HG03025 (cell line): ENCODE data around the gene ELOVL2.
"Not testable (repeated sequence)": the region's sequence is repeated elsewhere in the genome, so short reads cannot be mapped to it uniquely, and the experiment has no call there.

Source experiments
- ATAC-seq: cut with Tn5 transposase; IDR thresholded peaks from one replicate; pipeline ENCODE4 v1.9.1; 2021; ENCODE audit warnings: mild to moderate bottlenecking, moderate library complexity; ENCODE audit not compliant: unreplicated experiment, low FRiP score

Gene ELOVL2

DNA sequence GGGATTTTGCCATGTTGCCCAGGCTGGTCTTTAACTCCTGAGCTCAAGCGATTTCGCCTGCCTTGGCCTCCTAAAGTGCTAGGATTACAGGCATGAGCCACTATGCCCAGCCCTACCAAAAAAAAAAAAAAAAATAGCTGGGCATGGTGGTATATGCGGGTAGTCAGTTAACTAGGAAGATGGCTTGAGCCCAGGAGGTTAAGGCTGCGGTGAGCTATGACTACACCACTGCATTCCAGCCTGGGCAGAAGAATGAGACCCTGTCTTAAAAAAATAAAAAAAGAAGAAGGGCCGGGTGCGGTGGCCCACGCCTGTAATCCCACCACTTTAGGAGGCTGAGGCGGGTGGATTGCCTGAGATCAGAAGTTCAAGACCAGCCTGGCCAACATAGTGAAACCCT is 50.2 kb downstream of the ELOVL2 start:
- no peak for ATAC-seq

DNA sequence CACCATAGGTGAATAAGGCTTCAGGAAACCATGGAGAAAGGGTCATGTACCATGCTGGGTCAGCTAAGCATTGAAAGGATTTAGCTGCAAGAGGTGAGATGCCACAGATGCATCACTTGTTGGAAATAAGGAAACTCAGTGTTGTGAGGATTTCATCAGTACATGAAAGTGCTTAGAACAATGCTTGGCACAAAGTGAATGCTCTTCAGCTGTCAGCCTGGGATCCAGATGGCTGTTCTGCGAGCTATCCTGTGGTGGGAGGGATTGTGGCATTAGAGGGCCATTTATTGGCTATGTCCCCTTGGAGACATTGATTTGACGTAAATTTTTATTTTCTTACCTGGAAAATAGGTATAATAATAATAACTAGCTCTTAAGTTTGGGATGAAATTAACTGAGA is 53.0 kb downstream of the ELOVL2 start:
- ATAC-seq, result no peak

DNA sequence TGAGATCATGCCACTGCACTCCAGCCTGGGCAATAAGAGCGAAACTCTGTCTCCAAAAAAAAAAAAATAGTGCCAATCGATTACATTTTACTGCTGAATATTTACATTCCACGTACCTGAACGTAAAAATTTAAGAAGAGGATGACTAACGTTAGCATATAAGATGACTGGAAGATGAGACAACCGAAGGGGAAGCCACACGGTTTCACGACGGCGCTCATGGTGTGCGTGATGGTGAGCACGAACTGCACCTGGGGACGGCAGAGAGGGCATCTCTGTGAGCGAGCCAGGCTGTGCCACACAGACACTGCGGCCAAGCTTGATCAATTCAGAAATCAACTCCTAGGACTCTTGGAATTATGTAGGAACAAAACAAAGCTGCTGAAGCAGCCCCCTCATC is 54.5 kb downstream of the ELOVL2 start:
- no peak for ATAC-seq

DNA sequence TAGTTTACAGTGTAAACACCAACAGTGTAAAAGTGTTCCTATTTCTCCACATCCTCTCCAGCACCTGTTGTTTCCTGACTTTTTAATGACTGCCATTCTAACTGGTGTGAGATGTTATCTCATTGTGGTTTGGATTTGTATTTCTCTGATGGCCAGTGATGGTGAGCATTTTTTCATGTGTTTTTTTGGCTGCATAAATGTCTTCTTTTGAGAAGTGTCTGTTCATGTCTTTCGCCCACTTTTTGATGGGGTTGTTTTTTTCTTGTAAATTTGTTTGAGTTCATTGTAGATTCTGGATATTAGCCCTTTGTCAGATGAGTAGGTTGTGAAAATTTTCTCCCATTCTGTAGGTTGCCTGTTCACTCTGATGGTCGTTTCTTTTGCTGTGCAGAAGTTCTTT is 59.1 kb downstream of the ELOVL2 start:
- ATAC-seq, result not testable (repeated sequence)

DNA sequence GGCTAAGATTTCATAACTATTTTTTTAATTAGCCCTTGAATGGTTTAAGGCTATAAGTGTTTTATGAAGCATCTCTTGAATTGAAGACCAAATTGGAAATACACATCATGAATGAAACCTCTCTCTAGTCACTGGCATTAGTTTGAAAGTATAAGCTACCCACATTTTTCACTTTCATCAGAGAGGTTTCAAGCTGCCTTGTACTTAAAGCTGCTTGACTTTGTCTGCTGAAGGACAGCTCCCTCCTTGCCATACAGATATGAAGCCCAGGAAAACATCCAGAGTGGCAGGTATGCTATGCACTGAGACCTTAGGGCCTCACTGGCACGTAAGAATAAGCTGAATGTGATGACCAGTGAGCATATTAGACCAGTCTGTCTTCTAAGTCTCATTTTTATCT is 62.7 kb downstream of the ELOVL2 start:
- ATAC-seq, result no peak

DNA sequence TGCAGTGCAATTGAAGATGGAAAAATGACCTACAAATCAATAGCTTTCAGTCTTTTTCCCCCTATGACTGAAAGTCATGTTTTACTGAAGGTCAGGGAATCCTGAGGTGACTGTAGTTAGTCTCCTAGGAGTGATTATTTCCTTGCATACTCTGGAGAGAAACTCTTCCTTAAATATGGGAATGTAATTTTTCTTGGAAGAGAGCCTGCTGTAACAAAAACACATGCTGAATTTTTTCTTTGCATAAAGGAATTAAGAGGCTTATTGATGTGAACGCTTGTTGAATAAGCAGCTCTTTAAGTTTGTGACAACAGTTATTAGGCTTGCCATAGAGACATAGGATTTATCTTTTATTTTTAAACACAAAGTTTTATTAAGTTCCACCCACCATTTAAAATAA is 64.5 kb downstream of the ELOVL2 start:
- ATAC-seq, result no peak

DNA sequence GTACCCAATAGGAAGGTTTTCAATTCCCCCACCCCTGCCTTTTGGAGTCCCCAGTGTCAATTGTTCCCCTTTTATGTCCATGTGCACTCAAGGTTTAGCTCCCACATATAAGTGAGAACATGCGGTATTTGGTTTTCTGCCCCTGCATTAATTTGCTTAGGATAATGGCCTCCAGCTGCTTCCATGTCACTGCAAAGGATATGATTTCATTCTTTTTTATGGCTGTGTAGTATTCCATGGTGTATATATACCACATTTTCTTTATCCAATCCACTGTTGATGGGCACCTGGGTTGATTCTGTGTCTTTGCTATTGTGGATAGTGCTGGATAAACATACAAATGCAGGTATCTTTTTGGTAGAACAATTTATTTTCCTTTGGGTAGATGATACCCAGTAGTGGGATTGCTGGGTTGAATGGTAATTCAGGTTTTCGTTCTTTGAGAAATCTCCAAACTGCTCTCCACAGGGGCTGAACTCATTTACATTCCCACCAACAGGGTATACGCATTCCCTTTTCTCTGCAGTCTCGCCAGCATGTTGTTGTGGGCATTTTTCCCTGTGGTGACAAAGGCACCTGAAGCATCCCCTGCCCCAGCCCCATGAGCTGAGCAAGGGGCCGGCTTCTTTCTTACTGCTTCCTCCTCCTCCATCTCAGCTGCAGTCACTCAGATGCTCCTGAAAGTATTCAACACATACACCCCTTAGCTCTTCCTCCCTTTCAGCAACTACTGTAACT is 66.7 kb downstream of the ELOVL2 start:
- no peak for ATAC-seq

DNA sequence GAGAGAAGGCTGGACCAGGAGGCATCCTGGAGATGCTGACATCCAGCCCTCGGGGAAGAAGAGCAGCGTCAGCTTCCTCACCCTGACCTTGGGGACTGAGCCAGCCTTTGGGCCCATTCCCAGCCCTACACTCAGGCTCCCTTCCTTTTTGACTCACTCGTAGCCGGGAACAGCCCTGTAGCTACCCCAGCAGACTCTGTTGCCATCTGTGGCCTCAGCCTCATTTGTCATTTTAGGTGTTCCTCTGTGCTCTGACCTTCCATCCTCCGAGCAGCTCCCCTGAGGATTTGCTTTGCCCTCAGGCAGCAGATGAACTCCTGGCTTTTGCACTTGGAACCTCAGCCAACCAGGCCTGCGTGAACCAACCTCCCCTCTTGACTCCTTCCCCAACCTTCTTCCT is 67.5 kb downstream of the ELOVL2 start:
- no peak for ATAC-seq

DNA sequence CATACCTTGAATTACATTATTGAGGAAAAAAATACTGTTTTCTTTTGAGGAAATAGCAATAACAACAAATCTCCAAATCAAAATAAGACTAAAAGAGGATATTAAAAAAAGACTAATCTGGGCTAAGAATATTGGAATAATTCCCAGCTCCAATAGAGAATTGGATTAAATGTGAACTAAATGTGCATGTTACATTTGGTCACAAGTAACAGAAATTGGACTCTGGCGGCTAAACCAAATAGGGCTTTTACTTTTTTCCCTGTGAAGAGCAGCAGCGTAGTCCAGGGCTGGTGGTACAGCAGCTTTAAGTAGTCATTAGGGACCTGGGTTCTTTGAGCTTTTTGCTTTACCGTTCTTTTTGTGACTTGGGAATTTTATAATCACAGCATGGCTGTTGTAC is 71.9 kb downstream of the ELOVL2 start:
- no peak for ATAC-seq

DNA sequence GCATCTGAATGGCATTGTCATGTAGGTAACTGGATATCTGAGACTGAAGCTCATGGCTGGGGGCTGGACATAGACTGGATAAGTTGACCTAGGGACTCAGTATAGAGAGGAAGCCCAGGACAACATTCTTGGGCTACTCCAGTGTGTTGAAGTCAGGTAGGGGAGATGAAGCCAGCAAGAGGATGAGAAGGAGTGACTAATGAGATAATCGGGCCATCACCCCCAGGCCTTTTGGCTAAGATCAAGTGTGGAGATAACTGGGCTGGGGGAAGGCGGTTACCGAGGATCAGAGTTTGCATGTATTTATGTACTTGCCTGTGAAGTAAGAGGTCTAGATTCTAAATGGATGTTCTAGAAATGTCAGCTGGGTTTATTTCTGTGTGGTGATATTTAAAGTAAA is 73.4 kb downstream of the ELOVL2 start:
- ATAC-seq, result no peak

DNA sequence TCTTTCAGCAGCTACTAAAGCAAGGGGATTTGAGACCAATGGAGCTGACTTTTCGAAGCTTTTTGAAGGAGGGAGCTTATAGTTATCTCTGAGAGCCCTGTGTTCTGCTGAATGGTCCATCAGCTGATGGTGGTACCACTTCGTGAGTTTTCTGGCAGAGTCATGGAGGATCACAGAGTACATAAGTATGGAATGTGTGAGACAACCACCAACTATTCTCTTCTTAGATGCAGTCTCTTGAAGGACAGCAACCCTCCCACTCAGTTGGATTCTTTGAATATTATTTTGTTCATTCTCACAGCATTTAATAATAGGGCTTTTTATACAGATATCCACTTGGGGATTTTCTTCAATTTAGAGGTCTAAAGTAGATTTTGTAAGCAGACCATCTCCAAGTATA is 75.3 kb downstream of the ELOVL2 start:
- ATAC-seq, result no peak

DNA sequence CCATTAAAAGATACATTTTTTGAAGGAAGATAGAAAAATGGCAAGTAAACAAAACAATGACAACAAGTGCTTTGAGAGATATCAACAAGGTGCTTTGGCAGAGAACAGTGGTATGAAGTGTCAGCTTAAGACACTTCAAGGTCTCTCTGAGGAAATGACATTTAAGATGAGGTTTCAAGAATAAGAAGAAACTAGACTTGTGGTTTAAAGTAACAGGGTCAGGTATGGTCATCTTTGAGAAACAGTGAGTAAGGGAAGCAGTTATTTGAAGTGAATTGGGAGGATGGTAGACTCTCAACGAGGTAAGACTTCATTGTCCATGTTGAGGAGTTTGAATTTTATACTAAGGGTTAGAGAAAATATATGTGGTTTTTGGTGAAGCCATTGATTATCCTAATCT is 79.4 kb downstream of the ELOVL2 start:
- ATAC-seq, result peak; percentile 79

DNA sequence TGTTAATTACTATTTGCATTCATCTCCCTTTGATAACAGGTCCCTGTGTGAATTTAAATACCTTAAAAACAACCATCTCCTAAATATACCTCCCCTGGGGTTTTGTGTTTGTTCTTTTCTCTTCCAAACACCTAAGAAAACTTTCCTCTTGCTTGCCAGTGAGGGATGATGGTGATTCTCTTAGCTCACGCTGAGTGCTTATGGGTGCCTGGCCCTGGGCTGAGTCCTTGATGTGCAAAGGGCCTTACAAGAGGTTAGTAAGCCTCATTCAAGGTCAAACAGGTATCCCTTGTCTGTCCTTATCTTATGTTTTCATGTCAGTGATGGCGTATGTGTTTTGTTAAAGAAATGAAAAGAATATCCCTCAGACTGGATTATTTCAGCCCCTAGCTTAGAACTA is 81.0 kb downstream of the ELOVL2 start:
- no peak for ATAC-seq

DNA sequence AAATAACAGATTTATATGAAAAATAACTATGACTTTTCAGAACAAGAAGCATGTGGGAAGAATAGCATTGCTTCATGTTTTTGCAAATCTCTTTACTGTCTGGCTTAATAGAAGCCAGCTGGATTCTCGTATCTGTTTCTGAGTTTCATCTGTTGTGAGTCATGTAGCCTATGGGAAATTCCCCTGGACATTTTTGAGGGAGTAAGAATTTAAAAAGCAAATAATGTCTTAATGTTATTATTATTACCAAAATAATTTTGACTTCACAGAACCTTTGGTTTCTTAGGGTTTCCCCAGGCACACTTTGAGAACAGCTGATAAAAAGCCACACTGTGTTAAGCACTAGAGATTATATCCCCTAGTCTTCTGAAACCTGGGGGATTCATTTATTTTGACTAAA is 81.4 kb downstream of the ELOVL2 start:
- no peak for ATAC-seq

DNA sequence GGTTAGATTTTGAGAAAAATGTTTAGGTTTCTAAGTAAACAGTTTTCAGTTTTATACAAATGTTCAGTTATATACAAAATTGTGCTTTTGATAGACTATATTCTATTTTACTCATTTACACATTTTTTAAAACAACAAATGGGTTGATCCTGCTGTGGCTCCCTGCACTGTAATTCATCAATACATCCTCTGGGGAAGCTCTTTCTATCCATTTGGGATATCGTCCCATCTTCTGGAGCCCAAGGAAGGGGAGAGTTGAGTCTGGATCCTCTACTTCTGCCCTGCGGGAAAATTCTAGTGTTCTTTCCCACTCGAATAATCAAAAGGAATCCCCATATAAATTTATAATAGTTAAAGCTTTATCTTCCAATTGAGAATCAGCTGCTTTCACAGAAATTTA is 82.3 kb downstream of the ELOVL2 start:
- no peak for ATAC-seq

DNA sequence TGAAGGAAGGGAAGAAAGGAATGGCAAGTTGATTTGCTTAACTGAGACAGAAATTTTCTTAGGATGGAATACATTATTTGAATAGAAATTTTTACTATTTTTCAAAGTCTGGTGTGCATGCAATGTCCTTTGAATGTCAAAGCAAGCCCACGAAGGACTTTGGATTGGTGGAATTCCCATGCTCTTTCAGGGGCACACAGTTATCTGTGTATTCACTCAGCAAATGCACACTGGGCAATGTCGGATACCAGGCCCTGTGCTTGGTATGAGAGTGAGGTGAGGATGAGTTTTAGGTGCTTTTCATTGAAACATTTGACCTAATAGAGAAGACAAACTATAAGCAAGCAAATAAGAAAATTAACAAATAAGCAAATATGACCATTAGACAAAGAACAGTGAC is 83.9 kb downstream of the ELOVL2 start:
- ATAC-seq, result no peak

DNA sequence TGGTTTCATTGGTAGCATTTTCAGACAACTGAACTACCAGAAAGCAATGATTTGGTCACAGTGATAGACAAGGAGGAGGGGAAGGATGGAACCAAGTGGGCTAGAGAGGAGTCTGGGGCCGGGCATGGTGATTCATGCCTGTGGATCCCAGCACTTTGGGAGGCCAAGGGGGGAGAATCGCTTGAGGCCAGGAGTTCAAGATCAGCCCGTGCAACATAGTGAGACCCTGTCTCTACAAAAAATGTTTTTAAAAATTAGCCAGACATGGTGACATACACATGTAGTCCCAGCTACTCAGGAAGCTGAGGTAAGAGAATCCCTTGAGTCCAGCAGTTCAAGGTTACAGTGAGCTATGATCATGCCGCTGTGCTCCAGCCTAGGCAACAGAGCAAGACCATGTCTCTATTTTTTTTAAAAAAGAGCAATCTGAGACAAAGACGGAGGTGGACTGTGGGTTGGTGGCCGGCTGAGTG is 86.7 kb downstream of the ELOVL2 start:
- no peak for ATAC-seq

DNA sequence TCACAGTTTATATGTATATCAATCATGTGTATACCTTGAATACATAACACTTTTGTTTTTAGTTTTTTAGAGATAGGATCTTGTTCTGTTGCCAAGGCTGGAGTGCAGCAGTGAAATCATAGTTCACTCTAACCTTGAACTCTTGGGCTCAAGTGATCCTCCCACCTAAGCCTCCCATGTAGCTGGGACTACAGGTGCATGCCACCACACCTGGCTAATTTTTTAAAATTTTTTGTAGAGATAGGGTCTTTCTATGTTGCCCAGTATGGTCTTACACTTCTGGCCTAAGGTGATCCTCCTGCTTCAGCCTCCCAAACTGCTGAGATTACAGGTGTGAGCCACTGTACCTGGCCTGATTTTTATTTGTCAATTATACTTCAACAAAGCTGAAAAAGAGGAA is 87.3 kb downstream of the ELOVL2 start:
- no peak for ATAC-seq

DNA sequence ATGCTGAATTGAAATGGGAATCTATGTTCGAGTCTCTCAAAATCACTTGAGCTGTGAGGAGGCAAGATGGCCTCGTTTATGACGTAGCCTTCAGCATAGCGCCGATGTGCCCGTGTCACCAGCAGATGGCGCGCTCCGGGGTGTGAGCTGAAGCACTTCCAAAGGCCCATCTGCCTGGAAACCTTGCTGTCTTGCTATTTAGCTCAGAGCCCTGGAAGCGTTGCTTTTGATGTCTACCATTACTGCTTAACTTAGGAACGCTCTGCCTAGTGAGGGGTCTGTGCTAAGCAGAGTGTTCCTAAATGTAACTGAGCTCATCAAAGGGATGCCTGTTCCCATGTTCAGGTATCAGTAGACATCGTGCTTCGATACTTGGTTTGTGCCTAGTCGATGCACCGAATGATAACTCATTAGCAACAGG is 89.5 kb downstream of the ELOVL2 start:
- ATAC-seq, result peak; percentile 88

DNA sequence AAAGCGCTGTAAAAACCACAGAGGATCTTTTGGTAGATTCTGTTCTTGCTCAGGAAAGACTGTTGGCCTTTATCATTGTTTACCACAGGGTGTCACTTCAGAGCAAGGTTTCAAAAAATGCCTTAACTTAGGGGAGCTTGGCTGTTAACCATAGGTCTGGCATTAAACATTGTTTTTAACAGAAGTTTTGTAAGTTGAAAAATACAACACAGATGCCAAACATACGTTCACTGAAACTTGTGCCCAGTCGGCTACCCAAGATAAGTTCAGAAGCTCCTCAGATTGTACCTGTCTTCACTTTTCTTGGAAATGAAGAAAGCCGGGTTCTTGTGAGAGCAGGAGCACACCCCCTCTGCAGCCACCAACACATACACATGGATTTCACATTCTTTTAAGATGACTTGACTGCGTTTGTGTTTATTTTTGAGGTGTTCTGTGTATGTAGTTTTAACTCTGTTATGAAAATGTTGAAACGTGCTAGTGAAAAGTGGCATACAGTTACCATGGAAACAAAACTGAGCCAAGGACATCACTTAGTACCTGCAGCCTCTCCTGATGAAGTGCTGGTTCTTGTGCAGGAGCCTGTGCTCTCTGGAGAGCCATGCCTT is 92.3 kb downstream of the ELOVL2 start:
- no peak for ATAC-seq

DNA sequence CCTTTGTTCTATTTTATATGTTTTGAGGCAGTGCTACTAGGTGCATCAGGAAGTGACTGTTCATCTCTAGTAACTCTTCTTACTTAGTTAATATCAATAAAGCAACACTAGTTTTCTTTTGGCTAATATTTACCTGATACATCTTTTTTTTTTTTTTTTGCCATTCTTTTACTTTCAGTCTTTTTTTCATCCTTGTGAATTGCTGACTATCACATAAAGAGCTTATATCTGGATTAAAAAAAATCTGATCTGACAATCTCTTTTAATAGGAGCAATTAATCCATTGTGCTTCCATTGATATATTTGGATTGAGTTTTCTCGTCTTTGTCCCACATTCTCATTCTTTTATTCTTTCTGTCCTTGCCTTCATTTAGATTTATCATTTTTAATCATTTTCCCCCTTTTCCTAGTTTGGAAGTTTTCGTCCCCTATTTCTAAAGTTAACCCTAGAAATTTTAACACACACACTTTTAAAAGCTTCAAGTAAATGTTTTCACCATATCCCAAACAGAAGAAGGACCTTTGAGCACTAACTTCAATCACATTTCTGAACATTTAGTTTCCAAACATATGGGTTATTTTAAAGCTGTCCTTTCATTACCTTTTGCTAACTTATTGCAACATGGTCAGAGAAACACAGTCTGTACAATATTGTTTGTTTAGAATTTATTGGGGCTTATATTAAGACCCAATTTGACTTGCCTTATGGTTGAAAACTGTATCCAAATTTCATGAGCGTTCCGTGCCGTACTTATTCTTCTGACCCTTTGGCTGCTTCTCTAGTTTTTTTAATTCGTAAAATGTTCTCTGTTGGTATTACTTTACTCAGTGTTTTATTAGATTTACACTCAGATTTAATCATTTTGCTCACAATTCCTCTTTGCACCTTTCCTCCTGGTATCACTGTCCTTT is 94.3 kb downstream of the ELOVL2 start:
- ATAC-seq, result no peak
